ENCODE data around the gene ARHGEF19.

DNA sequence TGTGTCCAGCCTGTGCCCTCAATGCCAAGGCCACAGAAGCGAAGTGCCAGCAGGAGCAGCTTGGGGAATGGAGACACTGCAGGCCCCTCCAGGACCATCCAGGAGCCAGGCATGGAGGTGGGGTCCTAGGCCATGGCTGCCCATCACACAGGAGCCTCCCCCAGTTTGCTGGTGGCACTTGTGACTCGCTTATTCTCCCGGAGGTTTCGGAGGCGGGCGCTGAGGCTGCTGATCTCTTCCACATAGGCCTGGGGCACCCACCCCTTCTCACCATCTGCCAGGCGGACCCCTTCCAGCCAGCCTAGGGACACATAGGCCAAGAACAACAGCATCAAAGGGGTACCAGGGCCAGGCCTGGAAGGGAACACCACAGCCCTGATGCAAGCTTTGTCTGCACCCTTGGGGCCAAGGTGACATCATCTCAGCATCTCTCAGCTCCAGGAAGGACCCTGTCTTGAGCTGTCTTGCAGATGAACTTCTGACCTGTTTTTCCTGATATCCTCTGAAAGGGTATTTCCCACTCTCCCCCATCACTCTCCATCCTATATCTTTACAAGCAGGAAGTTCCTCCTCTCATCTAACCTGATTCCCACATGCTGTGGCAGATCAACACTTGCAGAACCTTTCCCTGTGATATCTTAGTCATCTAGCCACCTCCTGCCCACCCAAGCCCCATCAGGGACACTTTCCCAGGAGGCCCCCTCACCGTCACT is 13.9 kb downstream of the ARHGEF19 start:
- TF ChIP-seq, protein P1, sequence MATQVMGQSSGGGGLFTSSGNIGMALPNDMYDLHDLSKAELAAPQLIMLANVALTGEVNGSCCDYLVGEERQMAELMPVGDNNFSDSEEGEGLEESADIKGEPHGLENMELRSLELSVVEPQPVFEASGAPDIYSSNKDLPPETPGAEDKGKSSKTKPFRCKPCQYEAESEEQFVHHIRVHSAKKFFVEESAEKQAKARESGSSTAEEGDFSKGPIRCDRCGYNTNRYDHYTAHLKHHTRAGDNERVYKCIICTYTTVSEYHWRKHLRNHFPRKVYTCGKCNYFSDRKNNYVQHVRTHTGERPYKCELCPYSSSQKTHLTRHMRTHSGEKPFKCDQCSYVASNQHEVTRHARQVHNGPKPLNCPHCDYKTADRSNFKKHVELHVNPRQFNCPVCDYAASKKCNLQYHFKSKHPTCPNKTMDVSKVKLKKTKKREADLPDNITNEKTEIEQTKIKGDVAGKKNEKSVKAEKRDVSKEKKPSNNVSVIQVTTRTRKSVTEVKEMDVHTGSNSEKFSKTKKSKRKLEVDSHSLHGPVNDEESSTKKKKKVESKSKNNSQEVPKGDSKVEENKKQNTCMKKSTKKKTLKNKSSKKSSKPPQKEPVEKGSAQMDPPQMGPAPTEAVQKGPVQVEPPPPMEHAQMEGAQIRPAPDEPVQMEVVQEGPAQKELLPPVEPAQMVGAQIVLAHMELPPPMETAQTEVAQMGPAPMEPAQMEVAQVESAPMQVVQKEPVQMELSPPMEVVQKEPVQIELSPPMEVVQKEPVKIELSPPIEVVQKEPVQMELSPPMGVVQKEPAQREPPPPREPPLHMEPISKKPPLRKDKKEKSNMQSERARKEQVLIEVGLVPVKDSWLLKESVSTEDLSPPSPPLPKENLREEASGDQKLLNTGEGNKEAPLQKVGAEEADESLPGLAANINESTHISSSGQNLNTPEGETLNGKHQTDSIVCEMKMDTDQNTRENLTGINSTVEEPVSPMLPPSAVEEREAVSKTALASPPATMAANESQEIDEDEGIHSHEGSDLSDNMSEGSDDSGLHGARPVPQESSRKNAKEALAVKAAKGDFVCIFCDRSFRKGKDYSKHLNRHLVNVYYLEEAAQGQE (IDR thresholded peaks at IDR 0.05; ENCODE audit: insufficient read depth in 1 of 2, low read depth in 2 of 2, low read length in 1 of 2): no peak
- TF ChIP-seq CTCF (IDR thresholded peaks at IDR 0.05) (no peak), POLR2AphosphoS5 (IDR thresholded peaks at IDR 0.05; ENCODE audit: low read depth, low read length) (no peak)

Measured in Panc1 (cell line).